IPS-20b (cell line): ENCODE results near the gene CFAP210.

ENCODE experiments used
- H3K27ac ChIP-seq: one replicate; pipeline ENCODE4 v1.5.1; 2013; ENCODE audit warnings: low read length
- H3K27me3 ChIP-seq: 2 replicates; pipeline ENCODE4 v1.6.1; 2013; ENCODE audit warnings: mild to moderate bottlenecking, low read length, inconsistent platforms; ENCODE audit not compliant: insufficient read depth
- H3K36me3 ChIP-seq: 2 replicates; pipeline ENCODE4 v1.6.1; 2013; ENCODE audit warnings: low read depth, mild to moderate bottlenecking, inconsistent platforms, low read length, moderate library complexity; ENCODE audit not compliant: insufficient read depth
- H3K4me1 ChIP-seq: 2 replicates; pipeline ENCODE4 v1.6.1; 2013; ENCODE audit warnings: mild to moderate bottlenecking, control low read depth, inconsistent platforms, low read length, moderate library complexity; ENCODE audit not compliant: insufficient read depth
- H3K4me3 ChIP-seq: 2 replicates; pipeline ENCODE4 v1.5.1; 2013; ENCODE audit warnings: mild to moderate bottlenecking, low read length, inconsistent platforms
- H3K9ac ChIP-seq: 2 replicates; pipeline ENCODE4 v1.6.1; 2013; ENCODE audit warnings: low read depth, mild to moderate bottlenecking, inconsistent platforms, low read length, moderate library complexity
- H3K9me3 ChIP-seq: 2 replicates; pipeline ENCODE4 v1.6.1; 2013; ENCODE audit warnings: mild to moderate bottlenecking, low read depth, low read length, inconsistent platforms; ENCODE audit not compliant: insufficient read depth

CFAP210 gene

GRCh38 chr2:169721016-169721415, 26.8 kb upstream of the CFAP210 start:
- no peak overlapping the region for H3K4me3 ChIP-seq
- H3K4me1 ChIP-seq = no peaks in the 10 kb centered on the region
- H3K9ac ChIP-seq = no peak overlapping the region
- no peaks in the 10 kb centered on the region for H3K9me3 ChIP-seq
- H3K27ac ChIP-seq = no peak overlapping the region
- no peaks in the 10 kb centered on the region for H3K36me3 ChIP-seq
- no peaks in the 10 kb centered on the region for H3K27me3 ChIP-seq

GRCh38 chr2:169718930-169719504, 24.8 kb upstream of the CFAP210 start:
- Histone ChIP-seq H3K36me3 (no peaks in the 10 kb centered on the region), H3K9ac (no peak overlapping the region), H3K4me1 (no peaks in the 10 kb centered on the region), H3K27ac (no peak overlapping the region), H3K4me3 (no peak overlapping the region), H3K9me3 (no peaks in the 10 kb centered on the region), H3K27me3 (no peaks in the 10 kb centered on the region)

DNA sequence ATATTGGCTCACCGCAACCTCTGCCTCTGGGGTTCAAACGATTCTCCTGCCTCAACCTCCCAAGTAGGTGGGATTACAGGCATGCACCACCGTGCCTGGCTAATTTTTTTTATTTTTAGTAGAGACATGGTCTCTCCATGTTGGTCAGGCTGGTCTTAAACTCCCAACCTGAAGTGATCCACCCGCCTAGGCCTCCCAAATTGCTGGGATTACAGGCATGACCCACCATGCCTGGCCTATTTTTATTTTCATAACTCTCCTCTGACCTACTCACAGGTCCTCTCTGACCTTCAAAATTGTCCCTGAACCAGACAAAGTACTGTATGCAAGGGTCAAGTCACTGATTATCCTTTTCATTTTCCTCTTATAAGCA, 23.5 kb upstream of the CFAP210 start:
- Histone ChIP-seq H3K27me3 (no peaks in the 10 kb centered on the region), H3K9me3 (no peaks in the 10 kb centered on the region)

GRCh38 chr2:169716938-169717690, 22.9 kb upstream of the CFAP210 start:
- H3K27me3 ChIP-seq = no peaks in the 10 kb centered on the region
- H3K36me3 ChIP-seq = no peaks in the 10 kb centered on the region
- H3K4me3 ChIP-seq = no peak overlapping the region
- no peaks in the 10 kb centered on the region for H3K9me3 ChIP-seq
- H3K9ac ChIP-seq = no peak overlapping the region
- H3K4me1 ChIP-seq = no peaks in the 10 kb centered on the region
- no peak overlapping the region for H3K27ac ChIP-seq

More for the DNA sequence above, 23.5 kb upstream of the CFAP210 start:
- Histone ChIP-seq H3K27ac (no peak overlapping the region), H3K9ac (no peak overlapping the region), H3K4me1 (no peaks in the 10 kb centered on the region), H3K36me3 (no peaks in the 10 kb centered on the region), H3K4me3 (no peak overlapping the region)

- H3K27ac ChIP-seq = no peak overlapping the region
- no peaks in the 10 kb centered on the region for H3K4me1 ChIP-seq
- no peaks in the 10 kb centered on the region for H3K27me3 ChIP-seq
- H3K4me3 ChIP-seq = no peak overlapping the region
- H3K36me3 ChIP-seq = no peaks in the 10 kb centered on the region
- no peak overlapping the region for H3K9ac ChIP-seq
- no peaks in the 10 kb centered on the region for H3K9me3 ChIP-seq
Measured at GRCh38 chr2:169716238-169716886, 22.2 kb upstream of the CFAP210 start.

DNA sequence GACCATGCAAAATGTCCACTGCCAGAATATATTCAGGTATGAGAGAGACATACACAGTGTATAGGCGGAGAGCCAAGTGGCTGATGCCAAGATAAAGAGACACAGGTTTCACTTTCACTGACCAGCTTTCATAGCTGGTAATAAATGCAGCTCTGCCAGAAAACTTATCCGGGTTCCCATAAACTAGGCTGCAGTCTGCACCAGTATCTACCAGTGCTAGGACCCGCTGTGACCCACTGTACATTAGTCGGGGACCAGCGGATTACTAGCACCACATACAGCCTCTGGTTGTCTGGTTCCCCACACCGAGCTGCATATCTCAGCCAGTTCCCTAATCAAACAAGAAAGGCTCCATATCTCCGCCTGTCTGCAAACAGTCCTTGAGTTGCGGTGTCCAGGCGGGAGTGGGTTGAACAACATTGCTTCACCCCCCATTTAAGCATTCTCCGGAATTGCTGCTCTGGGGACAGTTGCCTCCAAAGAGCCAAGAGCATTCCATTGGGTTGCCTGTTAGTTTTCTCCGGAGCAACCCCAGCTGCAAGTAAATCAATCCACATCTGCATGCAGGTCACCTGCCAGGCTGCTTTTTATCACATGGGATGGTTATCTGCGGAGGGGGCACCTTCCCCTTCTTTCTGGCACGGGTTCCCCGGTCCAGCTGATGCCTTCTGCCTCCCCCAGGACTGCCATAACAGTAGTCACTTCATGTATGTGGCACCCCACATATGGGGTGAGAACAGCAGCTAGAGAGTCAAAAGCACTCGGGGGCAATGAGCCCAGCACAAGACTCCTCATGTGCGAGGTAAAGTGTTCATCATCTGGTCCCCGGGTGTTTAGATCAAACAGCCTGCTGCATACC, 21.4 kb upstream of the CFAP210 start:
- H3K36me3 ChIP-seq = no peaks in the 10 kb centered on the region
- H3K9ac ChIP-seq = no peak overlapping the region
- no peaks in the 10 kb centered on the region for H3K9me3 ChIP-seq
- H3K27me3 ChIP-seq = no peaks in the 10 kb centered on the region
- H3K4me1 ChIP-seq = no peaks in the 10 kb centered on the region
- no peak overlapping the region for H3K4me3 ChIP-seq
- no peak overlapping the region for H3K27ac ChIP-seq

DNA sequence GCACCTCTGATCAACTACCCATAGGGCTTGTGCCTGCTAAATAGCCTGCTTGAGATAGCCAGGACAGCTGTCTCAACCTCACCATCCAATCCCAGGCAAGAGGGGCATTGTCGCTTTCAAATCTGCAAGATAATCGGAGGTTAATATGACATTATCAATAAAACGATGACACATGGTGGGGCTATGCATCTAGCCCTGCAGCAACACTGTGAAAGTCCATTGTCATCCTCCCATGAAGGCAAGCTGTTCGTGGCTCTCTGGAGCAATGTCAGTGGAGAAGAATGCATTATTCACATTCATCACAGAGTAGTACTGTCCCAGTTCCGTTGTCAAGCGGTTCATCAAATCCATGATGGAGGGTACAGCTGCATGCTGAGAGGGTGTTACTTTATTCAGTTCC, 20.5 kb upstream of the CFAP210 start:
- Histone ChIP-seq H3K27ac (no peak overlapping the region), H3K9me3 (no peaks in the 10 kb centered on the region), H3K9ac (no peak overlapping the region), H3K4me1 (no peaks in the 10 kb centered on the region), H3K4me3 (no peak overlapping the region), H3K36me3 (peaks cover 3% of the 10 kb centered on the region; the same call in 1 of the 2 replicates), H3K27me3 (no peaks in the 10 kb centered on the region)

DNA sequence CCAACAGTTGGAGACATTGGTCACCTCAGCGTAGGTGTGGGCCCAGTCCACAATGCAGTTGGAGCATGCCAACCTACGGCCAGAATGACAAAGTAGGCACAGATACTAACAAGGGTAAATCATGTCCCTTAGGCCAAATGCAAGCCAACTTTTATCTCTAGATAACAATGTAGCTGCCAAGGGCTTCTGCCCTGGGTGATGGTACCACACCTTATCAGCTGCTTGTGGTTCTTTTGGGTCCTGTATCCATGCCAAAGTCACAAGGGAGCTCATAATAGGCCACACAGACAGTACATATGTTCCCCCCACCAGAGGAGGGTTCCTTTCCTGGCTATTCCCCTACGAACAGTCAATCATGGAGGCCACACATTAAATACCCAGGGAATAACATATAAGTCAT, 19.1 kb upstream of the CFAP210 start:
- no peak overlapping the region for H3K27ac ChIP-seq

GRCh38 chr2:169712791-169713227, 18.6 kb upstream of the CFAP210 start:
- Histone ChIP-seq H3K4me1 (no peaks in the 10 kb centered on the region), H3K9ac (no peak overlapping the region), H3K27ac (no peak overlapping the region), H3K36me3 (peaks cover 3% of the 10 kb centered on the region; the same call in 1 of the 2 replicates), H3K27me3 (no peaks in the 10 kb centered on the region), H3K9me3 (no peaks in the 10 kb centered on the region), H3K4me3 (no peak overlapping the region)

More for the DNA sequence above, 19.1 kb upstream of the CFAP210 start:
- H3K4me3 ChIP-seq = no peak overlapping the region
- H3K4me1 ChIP-seq = no peaks in the 10 kb centered on the region
- no peak overlapping the region for H3K9ac ChIP-seq
- H3K27me3 ChIP-seq = no peaks in the 10 kb centered on the region
- peaks cover 3% of the 10 kb centered on the region; the same call in 1 of the 2 replicates for H3K36me3 ChIP-seq
- H3K9me3 ChIP-seq = no peaks in the 10 kb centered on the region

DNA sequence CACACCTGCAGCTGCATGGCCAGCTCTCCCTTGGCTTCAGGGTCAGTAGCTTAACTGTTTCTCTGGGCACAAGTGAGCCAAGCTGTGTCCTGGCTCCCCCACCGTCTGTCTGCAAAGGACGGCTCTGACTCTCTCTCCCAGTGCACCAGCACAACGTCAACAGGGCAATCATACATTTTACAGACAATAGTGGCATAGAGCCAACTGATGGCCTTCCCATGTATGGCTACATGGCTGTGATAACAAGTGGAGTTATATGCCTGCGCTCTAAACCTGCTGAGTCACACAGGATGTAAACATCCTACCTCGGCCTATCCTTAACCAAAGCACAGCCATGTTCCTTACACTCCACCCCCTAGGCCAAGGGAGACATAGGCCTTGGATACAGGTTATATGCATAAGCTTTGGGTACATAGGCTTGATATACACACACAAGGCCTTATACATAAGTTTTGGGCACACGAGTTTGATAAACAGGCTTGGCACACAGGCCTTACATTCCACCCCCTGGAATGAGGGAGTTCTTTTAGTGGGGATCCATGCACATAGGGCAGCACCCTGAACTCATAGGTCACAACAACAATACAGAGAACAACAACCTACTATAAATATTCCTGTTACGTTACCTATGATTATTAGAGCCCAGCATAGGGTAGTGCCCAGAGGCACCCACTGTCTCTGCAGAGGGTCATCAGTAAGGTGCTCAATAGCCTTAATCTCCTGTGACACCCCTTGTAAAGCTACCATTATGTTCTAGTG, 17.7 kb upstream of the CFAP210 start:
- H3K36me3 ChIP-seq = peaks cover 3% of the 10 kb centered on the region; the same call in 1 of the 2 replicates
- no peaks in the 10 kb centered on the region for H3K4me1 ChIP-seq
- no peaks in the 10 kb centered on the region for H3K9me3 ChIP-seq
- no peaks in the 10 kb centered on the region for H3K27me3 ChIP-seq
- H3K4me3 ChIP-seq = no peak overlapping the region
- H3K27ac ChIP-seq = no peak overlapping the region
- no peak overlapping the region for H3K9ac ChIP-seq

GRCh38 chr2:169709981-169710380, 15.8 kb upstream of the CFAP210 start:
- no peak overlapping the region for H3K9ac ChIP-seq
- no peaks in the 10 kb centered on the region for H3K27me3 ChIP-seq
- no peak overlapping the region for H3K4me3 ChIP-seq
- H3K27ac ChIP-seq = no peak overlapping the region
- peaks cover 3% of the 10 kb centered on the region; the same call in 1 of the 2 replicates for H3K36me3 ChIP-seq
- no peaks in the 10 kb centered on the region for H3K4me1 ChIP-seq
- no peaks in the 10 kb centered on the region for H3K9me3 ChIP-seq
